Measurements from ENCODE around the gene VAPB.

GRCh38 chr20:58492795-58493524 is 103.9 kb downstream of the VAPB start:
- TF ChIP-seq POLR2AphosphoS5 (IDR thresholded peaks at IDR 0.05) (no peak), CTCF (IDR thresholded peaks at IDR 0.05) (no peak), POLR2A (IDR thresholded peaks at IDR 0.05) (no peak)
